GM18873 (cell line): ENCODE data around the gene PRKAB1.

ENCODE experiments used
- ATAC-seq: cut with Tn5 transposase; IDR thresholded peaks from one replicate; pipeline ENCODE4 v1.9.1; 2021; ENCODE audit warnings: mild to moderate bottlenecking, moderate library complexity, moderate number of reproducible peaks; ENCODE audit not compliant: unreplicated experiment, low FRiP score

The PRKAB1 gene

DNA sequence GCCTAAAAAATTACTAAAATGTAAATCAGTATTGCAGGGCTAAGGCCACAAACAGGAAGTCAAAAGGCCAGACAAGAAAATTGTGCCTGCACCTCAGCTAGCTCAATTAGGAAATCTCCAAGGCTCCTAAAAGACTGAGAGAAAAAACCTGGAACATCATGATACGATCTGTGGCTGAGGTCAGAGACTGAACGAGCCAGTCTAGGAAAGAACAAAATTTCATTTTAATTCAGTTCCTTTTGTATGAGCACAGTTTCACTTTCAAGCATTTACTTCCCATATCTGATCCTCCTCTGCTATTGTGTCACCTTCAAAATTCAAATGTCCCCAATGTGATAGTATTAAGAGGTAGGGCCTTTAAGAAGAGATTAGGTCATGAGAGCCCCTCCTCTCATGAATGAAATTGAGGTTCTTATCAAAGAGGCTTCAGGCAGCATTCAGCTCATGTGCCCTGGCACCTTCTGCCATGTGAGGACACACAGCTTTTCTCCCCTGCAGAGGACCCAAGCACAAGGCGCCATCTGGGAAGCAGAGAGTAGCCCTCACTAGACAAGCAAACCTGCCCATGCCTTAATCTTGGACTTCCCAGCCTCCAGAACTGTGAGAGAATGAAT lies 14.8 kb downstream of the PRKAB1 start:
- no peak for ATAC-seq

DNA sequence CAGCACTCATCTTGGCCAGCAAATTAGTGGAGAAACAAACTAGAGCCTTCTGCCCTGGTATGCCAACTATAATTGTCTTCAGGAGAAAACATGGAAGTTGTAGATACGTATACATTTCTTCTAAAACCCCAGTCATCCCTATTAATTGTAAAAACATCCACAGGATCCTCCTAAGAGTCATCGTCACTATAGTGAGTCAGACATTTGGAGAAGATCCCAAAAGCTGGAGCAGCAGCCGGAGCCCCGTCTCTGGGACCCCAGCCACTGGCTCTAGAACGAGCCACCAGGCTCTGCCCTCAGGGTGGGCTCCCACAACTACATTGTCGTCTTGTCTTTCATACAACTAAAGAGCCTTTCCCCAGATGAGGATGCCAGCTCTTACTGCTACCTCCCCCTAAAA lies 15.5 kb downstream of the PRKAB1 start:
- ATAC-seq = no peak

DNA sequence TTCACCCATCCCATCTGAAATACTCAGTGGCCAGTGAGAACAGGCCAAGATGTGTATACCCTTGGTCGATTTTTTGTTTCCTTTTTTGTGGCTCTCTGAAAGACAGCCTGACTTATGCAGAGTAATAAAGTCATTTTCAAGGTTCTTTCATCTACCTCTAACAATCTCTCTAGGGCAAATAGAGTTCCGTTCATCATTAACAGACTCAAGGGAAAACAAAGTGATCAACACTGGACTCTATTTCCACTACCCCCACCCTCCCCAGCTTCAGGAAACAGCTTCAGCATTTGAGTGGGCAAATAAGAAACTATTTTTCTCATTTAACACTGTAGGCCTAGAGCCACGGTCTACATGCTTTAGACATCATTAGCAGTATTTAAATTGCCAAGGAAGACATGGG lies 15.9 kb downstream of the PRKAB1 start:
- no peak for ATAC-seq

DNA sequence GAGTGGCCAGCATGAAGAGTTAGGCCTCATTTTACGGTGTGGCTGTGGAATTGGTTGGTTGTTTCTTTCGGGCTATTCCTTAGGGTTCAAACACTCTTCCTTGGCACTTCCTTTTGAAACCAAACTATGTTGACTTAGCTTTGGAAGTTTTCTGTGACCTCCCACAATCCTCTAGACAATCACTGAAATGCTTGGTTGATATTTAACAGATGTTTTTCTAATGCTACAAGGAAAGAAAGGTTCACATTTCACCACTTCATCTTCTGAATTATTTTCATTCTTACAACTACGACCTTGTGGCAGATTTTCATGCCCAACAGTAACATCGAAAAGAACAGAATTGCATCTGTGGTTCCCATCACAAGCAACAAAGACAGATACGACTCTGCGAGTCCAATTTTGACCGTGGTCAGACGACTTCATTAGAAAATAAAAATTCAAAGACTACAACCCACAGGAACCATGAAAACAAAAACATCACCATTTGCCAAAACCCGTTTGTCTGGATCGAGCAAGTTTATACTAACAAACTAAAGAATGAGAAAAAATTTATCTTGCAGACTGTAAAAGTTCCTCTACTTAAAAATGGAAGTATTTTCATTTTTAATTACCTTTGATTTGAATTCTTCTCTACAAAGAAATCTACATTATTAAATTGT lies 16.9 kb downstream of the PRKAB1 start:
- no peak for ATAC-seq

DNA sequence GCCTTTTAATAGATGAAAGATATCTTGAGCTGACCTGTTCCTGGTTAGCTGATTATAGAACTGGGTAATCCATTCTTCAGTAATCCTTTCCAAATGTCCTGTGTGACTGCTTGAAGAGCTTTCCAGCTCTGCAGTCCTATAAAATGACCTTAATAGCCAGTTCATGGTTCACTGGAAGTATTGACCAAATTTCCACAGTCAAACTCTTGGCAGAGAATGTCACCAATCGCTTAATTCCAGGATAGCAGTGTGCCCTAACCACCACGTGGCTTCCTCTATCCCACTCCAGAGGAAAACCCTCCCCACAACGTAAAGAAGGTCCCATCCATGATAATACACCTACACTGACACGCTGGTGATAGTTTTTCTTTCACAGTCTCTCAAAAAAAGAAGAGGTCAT lies 17.4 kb downstream of the PRKAB1 start:
- no peak for ATAC-seq

DNA sequence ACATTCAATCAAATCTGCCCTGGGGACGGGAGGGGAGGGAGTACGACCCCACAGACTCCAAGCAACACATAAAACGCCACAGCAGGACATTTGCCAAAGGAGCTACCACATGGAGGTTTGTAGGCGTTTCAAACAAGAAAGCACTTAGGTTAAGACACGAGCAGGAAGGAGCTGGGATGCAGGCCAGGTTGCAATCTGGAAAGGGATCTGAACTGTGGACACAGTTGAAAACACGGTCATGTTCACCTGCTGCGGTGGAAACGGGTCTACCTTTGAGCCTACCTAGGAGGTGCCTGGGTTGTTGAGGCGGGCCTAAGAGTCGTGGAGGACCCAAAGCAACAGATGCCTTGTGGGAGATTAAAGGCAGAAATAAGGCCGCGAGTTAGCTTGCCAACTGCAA lies 18.4 kb downstream of the PRKAB1 start:
- no peak for ATAC-seq

DNA sequence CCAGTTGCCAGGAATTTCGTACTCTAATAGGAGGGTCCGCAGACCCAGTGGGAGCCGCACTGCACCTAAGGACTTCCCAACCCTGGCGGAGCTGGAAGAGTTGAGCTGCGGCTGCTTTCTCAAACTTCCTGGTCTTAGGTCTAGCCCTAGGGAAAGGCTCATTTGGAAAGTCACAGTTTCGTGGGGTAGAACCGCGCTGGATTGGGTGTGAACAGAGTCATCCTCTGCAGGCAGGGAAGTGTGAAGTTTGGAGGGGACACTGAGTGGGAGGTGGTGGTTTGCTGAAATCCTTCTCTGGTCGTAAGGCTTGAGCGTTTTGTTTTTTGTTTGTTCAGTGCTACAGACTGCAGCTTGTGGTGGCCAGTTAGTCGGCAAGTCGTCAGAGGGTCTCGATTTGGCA lies 18.8 kb downstream of the PRKAB1 start:
- ATAC-seq = no peak

DNA sequence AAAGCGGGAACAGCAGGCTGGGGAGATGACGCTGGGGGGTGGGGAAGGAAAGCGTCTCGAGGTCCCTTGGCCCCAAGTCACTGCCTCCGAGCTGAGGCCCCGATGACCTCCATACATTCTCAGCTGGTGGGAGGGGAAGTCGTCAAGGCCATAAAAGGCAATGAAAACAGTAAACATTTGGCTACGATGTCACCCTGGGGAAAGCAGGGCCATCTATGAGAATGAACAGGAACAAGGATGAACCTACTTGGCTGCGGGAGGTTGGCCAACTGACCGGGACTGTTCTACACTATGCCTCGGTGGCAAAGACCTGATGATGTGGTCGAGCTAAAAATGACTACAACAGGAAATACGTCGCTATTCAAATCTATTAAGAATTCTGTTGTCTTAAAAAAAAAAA lies 19.5 kb downstream of the PRKAB1 start:
- ATAC-seq = no peak

DNA sequence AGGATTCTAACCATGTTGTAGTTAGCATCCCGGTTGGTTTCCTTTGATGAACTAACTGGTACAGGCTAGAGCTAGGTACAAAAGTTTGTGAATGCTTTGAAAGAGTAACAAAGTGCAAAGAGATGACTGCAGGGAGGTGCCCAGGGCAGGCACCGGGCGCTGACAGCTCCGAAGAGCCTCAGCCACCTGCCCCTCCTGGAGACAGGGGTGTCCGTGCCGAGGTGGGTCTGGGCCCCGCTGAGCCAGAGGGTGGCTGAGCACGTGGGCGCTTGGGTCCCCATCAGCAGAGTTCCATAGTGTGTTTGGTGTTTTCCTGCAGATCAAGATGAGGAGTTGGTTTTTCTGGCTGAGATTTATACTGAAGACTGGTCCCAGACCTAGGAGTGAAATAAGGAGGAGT lies 19.9 kb downstream of the PRKAB1 start:
- ATAC-seq = no peak

DNA sequence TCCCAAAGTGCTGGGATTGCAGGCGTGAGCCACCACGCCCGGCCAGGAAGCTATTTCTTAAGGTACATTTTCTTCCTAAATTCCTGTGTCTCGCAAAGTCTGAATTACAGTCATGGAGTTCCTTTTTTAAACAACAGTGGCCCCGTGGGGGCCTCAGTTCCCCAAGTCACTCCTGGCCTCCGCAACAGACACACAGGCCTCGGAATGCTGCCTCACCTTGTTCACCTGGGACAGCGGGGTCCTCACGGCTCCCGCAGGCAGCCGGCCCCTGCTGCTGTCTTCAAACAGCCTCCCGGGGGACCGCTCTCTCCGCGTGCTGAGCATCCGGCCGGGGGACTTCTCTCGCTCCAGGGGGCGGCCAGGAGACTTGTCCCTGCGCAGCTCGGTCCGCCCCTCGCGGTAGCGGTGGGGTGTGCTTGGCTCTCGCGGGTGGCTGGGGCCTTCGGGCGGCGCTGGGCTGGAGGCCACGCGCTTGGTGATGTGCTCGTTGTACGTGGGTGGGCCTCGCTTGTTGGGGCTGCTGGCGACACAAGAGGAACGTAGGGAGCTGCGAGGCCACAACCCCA lies 22.1 kb downstream of the PRKAB1 start:
- ATAC-seq = no peak

DNA sequence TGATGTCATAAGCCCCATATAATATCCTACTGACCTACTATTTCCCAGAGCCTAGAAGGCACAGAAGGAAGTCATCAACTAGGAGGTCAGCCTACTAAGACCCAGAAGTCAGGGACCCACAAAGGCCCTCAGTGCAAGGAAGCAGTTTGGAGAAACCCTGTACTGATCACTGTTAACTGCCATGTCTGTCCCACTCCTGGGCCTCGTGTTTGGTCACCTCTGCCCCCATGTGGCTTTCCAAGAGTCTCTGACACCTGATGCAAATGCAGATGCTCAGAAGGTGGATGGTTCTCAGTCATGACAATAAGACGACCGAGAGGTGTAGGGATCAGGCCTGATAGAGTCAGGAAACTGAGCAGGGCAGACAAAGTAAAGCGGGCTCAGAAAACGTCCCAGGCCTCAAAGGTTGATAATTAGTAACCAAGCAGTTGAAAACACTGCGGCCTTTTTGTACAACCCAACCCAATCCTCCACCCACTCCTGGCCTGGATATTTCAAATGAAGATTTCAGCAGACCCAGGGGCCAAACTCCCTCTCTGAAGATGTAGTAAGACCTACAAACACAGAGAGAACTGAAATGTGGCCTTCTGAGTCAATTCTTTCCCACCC lies 23.4 kb downstream of the PRKAB1 start:
- no peak for ATAC-seq

DNA sequence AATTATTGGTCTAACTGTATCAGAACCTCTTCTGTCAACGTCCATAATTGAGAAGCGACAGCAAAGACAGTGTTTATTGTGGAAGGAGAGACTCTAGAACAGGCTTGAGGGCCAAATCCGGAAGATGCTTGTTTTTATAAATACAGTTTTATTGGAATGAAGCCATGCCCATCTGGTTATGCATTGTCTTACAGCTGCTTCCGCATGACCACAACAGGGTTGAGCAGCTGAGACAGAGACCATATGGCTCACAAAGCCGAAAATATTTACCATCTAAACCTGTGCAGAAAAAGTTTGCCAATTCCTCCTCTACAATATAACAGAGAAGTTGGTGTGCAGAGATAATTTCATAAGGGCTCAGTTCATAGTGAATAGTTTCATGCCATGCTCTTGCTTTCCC lies 24.5 kb downstream of the PRKAB1 start:
- no peak for ATAC-seq

DNA sequence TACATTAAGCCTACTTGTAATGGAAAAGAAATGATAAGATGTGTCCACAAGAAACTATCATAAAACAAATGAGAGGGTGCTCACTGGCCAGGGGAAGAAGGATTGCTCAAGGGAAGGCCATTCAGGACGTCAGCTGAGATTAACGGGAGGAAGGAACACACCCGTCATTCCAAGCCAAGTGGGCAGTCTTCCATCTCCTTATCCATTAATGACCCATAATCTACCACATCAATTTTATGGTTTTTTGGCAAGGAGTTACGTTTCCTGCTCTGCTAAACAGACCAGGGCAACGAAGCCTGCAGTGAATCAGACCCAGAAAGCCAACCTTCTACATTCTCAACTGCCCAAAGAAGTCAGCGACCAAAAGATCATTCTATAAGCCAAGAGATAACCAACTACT lies 25.1 kb downstream of the PRKAB1 start:
- ATAC-seq = no peak

DNA sequence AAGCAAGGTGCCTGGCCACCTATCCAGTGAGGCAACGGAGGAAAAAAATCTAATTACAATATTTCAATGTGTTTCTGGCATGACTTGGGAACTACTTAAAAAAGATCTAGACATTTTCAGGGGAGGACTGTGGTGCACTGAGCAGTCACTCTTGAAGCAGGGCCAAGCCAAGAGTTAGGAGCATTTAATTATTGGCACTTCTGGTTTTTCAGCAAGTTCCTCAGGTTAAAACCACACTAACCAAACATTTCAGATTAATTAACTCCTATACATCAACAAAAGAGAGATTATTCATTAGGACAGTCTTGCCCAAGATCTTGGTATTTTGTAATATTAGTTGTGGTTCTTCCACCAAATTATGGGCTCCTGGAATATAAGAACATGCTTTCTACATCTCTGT lies 25.6 kb downstream of the PRKAB1 start:
- ATAC-seq = no peak

DNA sequence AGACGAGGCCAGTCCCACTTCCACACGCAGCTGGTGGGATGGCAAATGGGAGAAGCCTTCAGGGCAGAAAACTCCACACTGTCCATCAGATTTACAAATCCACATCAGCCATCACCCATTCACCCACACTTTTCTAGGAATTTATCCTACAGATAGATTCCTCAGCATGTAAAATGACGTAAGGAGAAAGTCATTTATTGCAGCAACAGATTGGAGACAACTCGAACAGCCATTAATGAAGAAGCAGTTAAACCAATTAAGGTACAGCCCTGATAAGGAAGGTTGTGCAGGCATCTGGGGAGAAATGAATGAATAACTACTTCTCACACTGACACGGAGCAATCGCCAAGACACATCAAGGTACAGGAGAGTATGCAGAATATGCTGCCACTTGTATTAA lies 26.2 kb downstream of the PRKAB1 start:
- ATAC-seq = no peak

DNA sequence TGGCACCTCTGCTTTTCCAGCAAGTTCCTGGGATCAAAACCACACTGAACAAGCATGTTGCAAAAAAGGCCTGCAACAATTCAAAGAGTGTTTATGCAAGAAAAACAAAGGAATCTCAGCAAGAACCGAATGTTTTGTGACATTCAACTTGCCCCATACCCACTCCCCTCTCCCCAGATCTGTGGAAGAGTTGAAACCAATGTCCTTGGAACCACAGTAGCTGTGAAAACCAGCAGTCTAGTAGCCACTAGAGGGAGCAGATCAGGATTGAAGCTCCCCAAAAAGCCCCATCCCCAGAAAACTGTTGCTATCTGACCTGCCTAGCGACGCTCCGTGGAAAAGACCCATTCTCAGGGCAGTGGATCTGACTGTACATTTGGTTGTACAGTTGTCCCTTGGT lies 27.1 kb downstream of the PRKAB1 start:
- no peak for ATAC-seq

DNA sequence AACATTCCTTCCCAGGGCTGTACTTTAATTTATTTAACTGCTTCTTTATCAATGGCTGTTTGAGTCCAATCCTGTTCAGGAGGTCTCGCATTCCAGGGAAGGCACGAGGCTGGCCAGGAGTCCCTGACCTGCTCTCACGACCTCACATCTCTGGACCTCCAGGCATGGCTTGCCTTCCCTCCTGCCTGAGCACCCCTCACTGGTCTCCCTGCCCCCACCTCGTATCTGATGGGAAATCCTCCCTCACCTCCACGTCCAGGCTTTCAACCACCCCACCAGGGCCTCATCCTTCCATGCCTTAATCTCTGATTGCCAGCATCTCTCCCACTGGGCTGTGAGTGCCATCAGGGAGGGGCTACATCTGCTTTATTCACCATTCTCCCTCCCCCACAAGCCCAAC lies 29.0 kb downstream of the PRKAB1 start:
- no peak for ATAC-seq

DNA sequence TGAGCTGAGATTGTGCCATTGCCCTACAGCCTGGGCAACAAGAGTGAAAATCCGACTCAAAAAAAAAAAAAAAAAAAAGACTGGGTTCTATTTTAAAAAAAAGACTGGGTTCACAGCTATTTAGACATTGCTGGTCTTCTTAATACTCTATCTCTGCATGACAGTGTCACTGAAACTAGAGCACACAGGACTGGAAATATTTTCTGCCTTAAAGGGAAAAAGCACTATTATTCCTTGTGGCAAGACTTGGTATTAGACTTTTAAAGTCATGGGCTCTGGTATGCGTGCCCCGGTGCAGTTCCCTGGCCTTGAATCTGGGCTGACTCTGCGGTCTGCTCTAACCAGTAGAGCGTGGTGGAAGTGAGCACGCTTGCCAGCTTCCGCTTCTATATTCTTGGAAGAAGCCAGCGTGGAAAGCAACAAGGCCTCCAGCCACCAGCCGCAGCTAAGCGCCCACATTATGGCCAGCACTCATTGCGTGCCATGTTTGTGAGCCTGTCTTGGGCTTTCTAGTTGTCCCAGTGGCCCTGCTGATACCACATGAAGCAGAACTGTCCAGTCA lies 31.3 kb downstream of the PRKAB1 start:
- no peak for ATAC-seq

DNA sequence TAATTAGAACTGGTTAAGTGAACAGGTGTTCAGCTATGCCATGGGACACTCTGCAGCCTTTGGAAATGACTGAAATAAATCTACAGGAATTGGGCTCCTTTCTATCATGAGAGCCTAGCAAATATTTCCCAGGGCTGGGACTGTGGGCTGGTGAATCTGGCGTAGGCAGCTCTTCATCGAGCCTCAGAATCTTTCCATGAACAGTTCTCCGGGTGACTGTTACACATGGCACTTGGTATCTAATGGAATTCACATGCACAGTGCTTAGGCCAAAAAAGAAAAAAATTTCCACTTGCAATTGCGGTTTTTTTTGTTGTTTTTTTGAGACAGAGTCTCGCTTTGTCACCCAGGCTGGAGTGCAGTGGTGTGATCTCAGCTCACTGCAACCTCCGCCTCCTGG lies 32.1 kb downstream of the PRKAB1 start:
- no peak for ATAC-seq

DNA sequence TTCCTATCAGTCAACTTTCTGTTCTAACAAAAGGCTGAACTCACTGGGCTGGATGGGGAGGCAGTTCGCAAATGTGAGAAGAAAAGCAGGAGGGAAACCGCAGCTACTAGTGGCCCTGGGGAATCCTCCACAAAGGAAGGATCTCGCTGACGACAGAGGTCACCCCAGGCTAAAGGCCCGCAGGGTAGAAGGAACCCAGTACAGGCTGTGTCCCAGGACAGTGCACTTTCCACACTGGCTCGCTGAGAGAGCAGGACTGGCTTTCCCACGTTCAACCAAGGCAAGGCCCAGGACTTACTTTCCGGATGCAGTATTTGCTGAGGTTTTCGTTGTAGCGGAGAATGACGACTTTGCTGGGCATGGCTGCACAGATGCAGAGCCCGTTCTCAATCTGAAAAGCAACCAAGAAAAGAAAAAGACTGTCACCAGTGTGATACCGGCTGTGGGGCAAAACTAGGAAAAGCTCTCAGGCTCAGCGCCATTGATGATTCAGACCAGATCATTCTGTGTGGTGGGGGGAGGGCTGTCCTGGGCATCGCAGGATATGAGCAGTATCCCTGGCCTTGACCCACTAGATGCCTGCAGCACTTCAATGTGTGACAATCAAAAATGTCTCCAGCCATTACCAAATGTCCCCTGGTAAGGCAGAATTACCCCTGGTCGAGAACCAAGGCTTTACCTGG lies 36.3 kb downstream of the PRKAB1 start:
- ATAC-seq = no peak

DNA sequence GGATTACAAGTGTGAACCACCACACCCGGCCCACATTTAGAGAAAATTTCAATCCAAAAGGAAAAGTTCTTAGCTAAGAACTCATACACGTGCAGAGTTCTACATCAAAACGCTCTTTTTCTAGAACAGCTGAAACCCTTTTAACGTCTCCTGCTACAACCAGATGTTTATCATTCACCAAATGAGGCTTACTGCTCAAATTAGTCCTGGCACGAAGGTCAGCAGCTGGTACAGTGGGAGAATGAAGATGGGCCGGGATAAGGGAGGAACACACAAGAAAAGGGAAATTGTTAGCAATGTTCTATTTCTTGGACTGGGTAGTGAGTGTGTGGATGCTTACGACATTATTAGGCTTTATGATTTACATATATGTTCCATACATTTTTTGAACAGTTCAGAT lies 37.2 kb downstream of the PRKAB1 start:
- no peak for ATAC-seq
